ENCODE results near the gene ADH7.

The ADH7 gene

DNA sequence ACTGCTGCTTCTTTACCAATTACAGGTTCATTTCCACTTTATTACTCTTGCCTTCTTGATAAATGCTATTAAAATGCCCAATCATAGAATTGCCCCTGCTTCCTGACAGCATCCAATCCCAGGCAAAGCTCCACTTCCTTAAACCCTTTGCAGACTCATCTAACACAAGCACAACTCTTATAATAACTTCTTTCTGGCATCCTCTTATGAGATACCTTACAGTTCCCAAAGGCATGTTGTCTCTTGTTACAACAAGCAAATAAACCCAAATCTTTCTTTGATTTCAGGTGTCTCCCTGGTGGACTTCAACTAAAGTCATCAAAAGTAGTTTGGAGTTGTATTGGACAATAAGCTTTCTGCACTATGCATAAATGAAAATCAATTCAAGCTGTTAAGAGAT lies 22.5 kb upstream of the ADH7 start:
- CTCF ChIA-PET, result no interaction called here
- no peaks in the 10 kb centered on the region for H3K4me1 ChIP-seq (ENCODE audit: control insufficient read depth, insufficient read depth, low read length)

DNA sequence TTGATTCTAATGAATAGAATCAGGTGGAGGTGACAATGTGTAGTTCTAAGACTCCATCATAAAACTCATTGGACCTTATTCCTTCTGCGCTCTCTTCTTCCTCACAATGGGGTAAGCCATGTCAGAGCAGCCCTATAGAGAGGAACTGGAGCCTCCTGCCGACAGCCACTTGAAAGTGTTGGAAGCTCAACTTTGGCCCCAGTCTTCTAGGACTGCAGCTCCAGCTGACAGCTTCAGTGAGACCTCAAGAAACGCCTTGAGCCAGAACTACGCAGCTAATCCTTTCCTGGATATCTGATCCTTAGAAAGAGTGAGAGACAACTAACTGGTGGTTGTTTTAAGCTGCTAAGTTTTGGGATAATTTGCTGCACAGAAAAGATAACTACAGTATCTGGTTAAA lies 22.1 kb upstream of the ADH7 start:
- TF ChIP-seq ZBTB1 (tag by site-specific recombination; IDR thresholded peaks at IDR 0.05) (no peak), ZNF707 (tag by site-specific recombination; IDR thresholded peaks at IDR 0.05) (no peak)
- TF ChIP-seq, protein P1, sequence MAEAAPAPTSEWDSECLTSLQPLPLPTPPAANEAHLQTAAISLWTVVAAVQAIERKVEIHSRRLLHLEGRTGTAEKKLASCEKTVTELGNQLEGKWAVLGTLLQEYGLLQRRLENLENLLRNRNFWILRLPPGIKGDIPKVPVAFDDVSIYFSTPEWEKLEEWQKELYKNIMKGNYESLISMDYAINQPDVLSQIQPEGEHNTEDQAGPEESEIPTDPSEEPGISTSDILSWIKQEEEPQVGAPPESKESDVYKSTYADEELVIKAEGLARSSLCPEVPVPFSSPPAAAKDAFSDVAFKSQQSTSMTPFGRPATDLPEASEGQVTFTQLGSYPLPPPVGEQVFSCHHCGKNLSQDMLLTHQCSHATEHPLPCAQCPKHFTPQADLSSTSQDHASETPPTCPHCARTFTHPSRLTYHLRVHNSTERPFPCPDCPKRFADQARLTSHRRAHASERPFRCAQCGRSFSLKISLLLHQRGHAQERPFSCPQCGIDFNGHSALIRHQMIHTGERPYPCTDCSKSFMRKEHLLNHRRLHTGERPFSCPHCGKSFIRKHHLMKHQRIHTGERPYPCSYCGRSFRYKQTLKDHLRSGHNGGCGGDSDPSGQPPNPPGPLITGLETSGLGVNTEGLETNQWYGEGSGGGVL (tag by site-specific recombination; IDR thresholded peaks at IDR 0.05), result no peak
- Histone ChIP-seq H3K4me3 (ENCODE audit: low read depth, low read length) (no peak overlapping the region), H3K4me1 (ENCODE audit: control insufficient read depth, insufficient read depth, low read length) (no peaks in the 10 kb centered on the region), H3K36me3 (ENCODE audit: control insufficient read depth in 2 of 2, insufficient read depth in 1 of 2, low read length in 2 of 2) (no peaks in the 10 kb centered on the region), H3K27ac (ENCODE audit: extremely low read depth, low read depth, low read length) (no peak overlapping the region), H3K9me3 (ENCODE audit: control insufficient read depth, insufficient read depth, low read depth, low read length) (no peaks in the 10 kb centered on the region)
- CTCF ChIA-PET, result no interaction called here
- POLR2A ChIA-PET, result no interaction called here

More for the DNA sequence above, 22.5 kb upstream of the ADH7 start:
- TF ChIP-seq YY2 (tag by site-specific recombination; IDR thresholded peaks at IDR 0.05) (no peak), IKZF3 (tag by site-specific recombination; IDR thresholded peaks at IDR 0.05) (no peak), ZNF555 (tag by site-specific recombination; conservative IDR thresholded peaks at IDR 0.05) (no peak), ZNF837 (tag by site-specific recombination; IDR thresholded peaks at IDR 0.05) (no peak), ZNF621 (tag by site-specific recombination; IDR thresholded peaks at IDR 0.05) (no peak), ZNF211 (tag by site-specific recombination; IDR thresholded peaks at IDR 0.05; ENCODE audit: low read depth) (no peak), ZNF140 (tag by site-specific recombination; IDR thresholded peaks at IDR 0.05) (no peak), REPIN1 (tag by site-specific recombination; IDR thresholded peaks at IDR 0.05; ENCODE audit: low read depth) (no peak), ZNF133 (tag by site-specific recombination; IDR thresholded peaks at IDR 0.05) (no peak)
- TF ChIP-seq, protein P2, sequence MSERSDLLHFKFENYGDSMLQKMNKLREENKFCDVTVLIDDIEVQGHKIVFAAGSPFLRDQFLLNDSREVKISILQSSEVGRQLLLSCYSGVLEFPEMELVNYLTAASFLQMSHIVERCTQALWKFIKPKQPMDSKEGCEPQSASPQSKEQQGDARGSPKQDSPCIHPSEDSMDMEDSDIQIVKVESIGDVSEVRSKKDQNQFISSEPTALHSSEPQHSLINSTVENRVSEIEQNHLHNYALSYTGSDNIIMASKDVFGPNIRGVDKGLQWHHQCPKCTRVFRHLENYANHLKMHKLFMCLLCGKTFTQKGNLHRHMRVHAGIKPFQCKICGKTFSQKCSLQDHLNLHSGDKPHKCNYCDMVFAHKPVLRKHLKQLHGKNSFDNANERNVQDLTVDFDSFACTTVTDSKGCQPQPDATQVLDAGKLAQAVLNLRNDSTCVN (tag by site-specific recombination; optimal IDR thresholded peaks at IDR 0.05), result no peak
- TF ChIP-seq, protein P3, sequence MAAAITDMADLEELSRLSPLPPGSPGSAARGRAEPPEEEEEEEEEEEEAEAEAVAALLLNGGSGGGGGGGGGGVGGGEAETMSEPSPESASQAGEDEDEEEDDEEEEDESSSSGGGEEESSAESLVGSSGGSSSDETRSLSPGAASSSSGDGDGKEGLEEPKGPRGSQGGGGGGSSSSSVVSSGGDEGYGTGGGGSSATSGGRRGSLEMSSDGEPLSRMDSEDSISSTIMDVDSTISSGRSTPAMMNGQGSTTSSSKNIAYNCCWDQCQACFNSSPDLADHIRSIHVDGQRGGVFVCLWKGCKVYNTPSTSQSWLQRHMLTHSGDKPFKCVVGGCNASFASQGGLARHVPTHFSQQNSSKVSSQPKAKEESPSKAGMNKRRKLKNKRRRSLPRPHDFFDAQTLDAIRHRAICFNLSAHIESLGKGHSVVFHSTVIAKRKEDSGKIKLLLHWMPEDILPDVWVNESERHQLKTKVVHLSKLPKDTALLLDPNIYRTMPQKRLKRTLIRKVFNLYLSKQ (tag by site-specific recombination; IDR thresholded peaks at IDR 0.05; ENCODE audit: borderline replicate concordance), result no peak
- TF ChIP-seq, protein P4, sequence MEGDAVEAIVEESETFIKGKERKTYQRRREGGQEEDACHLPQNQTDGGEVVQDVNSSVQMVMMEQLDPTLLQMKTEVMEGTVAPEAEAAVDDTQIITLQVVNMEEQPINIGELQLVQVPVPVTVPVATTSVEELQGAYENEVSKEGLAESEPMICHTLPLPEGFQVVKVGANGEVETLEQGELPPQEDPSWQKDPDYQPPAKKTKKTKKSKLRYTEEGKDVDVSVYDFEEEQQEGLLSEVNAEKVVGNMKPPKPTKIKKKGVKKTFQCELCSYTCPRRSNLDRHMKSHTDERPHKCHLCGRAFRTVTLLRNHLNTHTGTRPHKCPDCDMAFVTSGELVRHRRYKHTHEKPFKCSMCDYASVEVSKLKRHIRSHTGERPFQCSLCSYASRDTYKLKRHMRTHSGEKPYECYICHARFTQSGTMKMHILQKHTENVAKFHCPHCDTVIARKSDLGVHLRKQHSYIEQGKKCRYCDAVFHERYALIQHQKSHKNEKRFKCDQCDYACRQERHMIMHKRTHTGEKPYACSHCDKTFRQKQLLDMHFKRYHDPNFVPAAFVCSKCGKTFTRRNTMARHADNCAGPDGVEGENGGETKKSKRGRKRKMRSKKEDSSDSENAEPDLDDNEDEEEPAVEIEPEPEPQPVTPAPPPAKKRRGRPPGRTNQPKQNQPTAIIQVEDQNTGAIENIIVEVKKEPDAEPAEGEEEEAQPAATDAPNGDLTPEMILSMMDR (tag by site-specific recombination; IDR thresholded peaks at IDR 0.05), result no peak
- Histone ChIP-seq H3K4me3 (ENCODE audit: low read depth, low read length) (no peak overlapping the region), H3K27ac (ENCODE audit: extremely low read depth, low read depth, low read length) (no peak overlapping the region), H3K36me3 (ENCODE audit: control insufficient read depth in 2 of 2, insufficient read depth in 1 of 2, low read length in 2 of 2) (no peaks in the 10 kb centered on the region), H3K9me3 (ENCODE audit: control insufficient read depth, insufficient read depth, low read depth, low read length) (no peaks in the 10 kb centered on the region)
- POLR2A ChIA-PET, result no interaction called here

DNA sequence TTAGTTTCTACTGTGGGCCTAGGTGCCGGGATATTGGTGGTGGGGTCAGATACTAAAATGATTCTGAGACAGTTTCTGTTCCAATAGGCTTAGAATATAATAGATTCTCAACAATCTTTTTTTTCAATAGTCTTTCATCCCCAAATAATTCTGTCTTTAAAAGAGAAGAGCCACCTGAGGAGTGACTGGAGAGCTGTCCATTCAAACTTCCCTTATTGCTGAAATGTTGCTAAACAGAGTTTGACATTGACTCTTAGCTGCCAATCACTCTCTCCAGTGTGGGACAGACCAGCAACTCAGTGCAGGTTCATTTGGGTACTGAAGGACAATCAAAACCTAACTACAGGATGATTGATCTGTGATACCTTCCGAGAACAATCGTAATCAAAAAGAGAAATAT lies 12.4 kb upstream of the ADH7 start:
- no peak for TF ChIP-seq ZNF350 (tag by site-specific recombination; IDR thresholded peaks at IDR 0.05)
- TF ChIP-seq, protein P3 (tag by site-specific recombination; IDR thresholded peaks at IDR 0.05; ENCODE audit: borderline replicate concordance), result no peak
- ChIA-PET POLR2A (no interaction called here), CTCF (interaction anchor here (0.6 kb wide), 1 partner anchor 174 kb away, joined by 3 read pairs; no protein-coding TSS in a partner anchor)
- no peak overlapping the region for H3K27ac ChIP-seq (ENCODE audit: extremely low read depth, low read depth, low read length)
- no peaks in the 10 kb centered on the region for H3K9me3 ChIP-seq (ENCODE audit: control insufficient read depth, insufficient read depth, low read depth, low read length)
- H3K36me3 ChIP-seq (ENCODE audit: control insufficient read depth in 2 of 2, insufficient read depth in 1 of 2, low read length in 2 of 2), result no peaks in the 10 kb centered on the region
- H3K4me3 ChIP-seq (ENCODE audit: low read depth, low read length), result no peak overlapping the region
- no peaks in the 10 kb centered on the region for H3K4me1 ChIP-seq (ENCODE audit: control insufficient read depth, insufficient read depth, low read length)
